PC-3 (cell line): Measurements from ENCODE around the gene TMEM174.

Experiments
- EZH2phosphoT487 ChIP-seq: fragments of 300-600 bp; sonication (generic); IDR thresholded peaks from 2 replicates; pipeline ENCODE4 v1.6.1; 2018; ENCODE audit warnings: mild to moderate bottlenecking, antibody characterized with exemption, low read length, borderline replicate concordance
- TF ChIP-seq, protein P1 (sequence below): fragments of 300-600 bp; sonication (generic); conservative IDR thresholded peaks from 2 replicates; pipeline ENCODE4 v1.5.1; 2017; ENCODE audit warnings: antibody characterized with exemption, low read depth, mild to moderate bottlenecking, low read length

DNA sequence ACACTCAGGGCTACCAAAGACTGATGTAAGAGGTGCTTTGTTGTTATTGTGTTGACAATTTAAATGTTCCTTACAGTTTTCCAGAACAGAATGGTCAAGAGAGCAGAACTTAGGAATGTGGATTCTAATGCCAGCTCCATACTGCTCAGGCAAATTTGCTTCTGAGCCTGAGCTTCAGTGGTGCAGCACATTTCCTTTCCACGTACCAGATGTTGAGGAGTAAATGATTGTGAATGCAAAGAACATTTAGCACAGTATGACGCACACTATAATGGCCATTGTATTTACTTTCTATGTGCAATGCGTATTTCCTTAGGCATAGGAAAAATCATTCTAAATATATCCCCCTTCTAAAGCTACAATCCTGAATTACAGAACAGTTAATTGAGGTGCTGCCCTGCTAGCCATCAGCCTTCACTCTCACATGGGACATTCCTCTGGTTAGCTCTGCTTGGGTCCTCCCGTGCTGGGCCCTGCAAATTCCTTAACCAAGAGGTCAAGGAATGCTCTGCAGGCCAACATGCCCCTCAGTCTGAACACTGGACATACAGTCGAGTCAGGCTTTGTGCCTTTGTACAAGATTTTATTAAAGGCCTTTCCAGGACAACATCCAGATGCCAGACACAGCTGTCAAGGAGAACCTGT lies 21.1 kb upstream of the TMEM174 start:
- TF ChIP-seq, protein P1, sequence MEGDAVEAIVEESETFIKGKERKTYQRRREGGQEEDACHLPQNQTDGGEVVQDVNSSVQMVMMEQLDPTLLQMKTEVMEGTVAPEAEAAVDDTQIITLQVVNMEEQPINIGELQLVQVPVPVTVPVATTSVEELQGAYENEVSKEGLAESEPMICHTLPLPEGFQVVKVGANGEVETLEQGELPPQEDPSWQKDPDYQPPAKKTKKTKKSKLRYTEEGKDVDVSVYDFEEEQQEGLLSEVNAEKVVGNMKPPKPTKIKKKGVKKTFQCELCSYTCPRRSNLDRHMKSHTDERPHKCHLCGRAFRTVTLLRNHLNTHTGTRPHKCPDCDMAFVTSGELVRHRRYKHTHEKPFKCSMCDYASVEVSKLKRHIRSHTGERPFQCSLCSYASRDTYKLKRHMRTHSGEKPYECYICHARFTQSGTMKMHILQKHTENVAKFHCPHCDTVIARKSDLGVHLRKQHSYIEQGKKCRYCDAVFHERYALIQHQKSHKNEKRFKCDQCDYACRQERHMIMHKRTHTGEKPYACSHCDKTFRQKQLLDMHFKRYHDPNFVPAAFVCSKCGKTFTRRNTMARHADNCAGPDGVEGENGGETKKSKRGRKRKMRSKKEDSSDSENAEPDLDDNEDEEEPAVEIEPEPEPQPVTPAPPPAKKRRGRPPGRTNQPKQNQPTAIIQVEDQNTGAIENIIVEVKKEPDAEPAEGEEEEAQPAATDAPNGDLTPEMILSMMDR: no peak
- TF ChIP-seq EZH2phosphoT487: no peak
